Naive thymus-derived CD4-positive, alpha-beta T cell (primary cell): ENCODE results near the gene TBXA2R. TPM values are rescaled to one million over a fixed set of nuclear protein-coding genes. Genes with fewer than 3 reads are reported as not detected.
"Not testable (repeated sequence)": the region's sequence is repeated elsewhere in the genome, so short reads cannot be mapped to it uniquely, and the experiment has no call there.

Experiments used
- ATAC-seq: fragments of 150-1000 bp; cut with Tn5 transposase; 2 replicates; pipeline ENCODE4 v1.10.0; 2021; ENCODE audit warnings: mild to moderate bottlenecking, moderate library complexity
- CTCF ChIA-PET: fragments of 350-600 bp; sonication (Branson Sonifier 250); formaldehyde crosslinking; loops from one replicate; lab custom pipeline; 2021; ENCODE audit warnings: antibody characterized with exemption; lab: Charles Lee
- POLR2A ChIA-PET: fragments of 350-600 bp; sonication (Branson Sonifier 250); formaldehyde crosslinking; loops from one replicate; lab custom pipeline; 2021; ENCODE audit warnings: antibody characterized with exemption, inconsistent platforms; lab: Charles Lee
- DNase-seq, 9 donors: peaks; one replicate each; pipeline versions ENCODE4 v3.0.0 to v3.0.0-alpha.2; 2020 to 2022; ENCODE audit warnings: mixed read lengths in 1 of 9
- H3K27ac ChIP-seq: one replicate; pipeline ENCODE4 v1.7.0; 2013; ENCODE audit warnings: mild to moderate bottlenecking, low read depth, low read length, moderate library complexity
- H3K27me3 ChIP-seq, 2 donors: one replicate each; pipeline ENCODE4 v1.7.0; 2013; ENCODE audit warnings: low read length in 2 of 2, mild to moderate bottlenecking in 2 of 2, moderate library complexity in 2 of 2; ENCODE audit not compliant: control insufficient read depth in 2 of 2, insufficient read depth in 2 of 2
- H3K36me3 ChIP-seq, 3 experiments: 1 replicate in 2 of 3; 2 replicates in 1 of 3; pipeline ENCODE4 v1.7.0; 2013; ENCODE audit warnings: low read length in 3 of 3, mild to moderate bottlenecking in 3 of 3, moderate library complexity in 1 of 3; ENCODE audit not compliant: insufficient read depth in 3 of 3, control insufficient read depth in 2 of 3
- H3K4me1 ChIP-seq, 2 donors: one replicate each; pipeline ENCODE4 v1.7.0; 2013; ENCODE audit warnings: low read length in 2 of 2, mild to moderate bottlenecking in 2 of 2, moderate library complexity in 1 of 2; ENCODE audit not compliant: control insufficient read depth in 2 of 2, insufficient read depth in 2 of 2
- H3K4me3 ChIP-seq: 2 replicates; pipeline ENCODE4 v1.7.0; 2013; ENCODE audit warnings: mild to moderate bottlenecking, low read length
- H3K9me3 ChIP-seq, 3 experiments: 1 replicate in 2 of 3; 2 replicates in 1 of 3; pipeline ENCODE4 v1.7.0; 2013; ENCODE audit warnings: low read length in 3 of 3; ENCODE audit not compliant: control insufficient read depth in 2 of 3
- H3K27ac Mint-ChIP-seq, 9 donors: one replicate each; pipeline ENCODE4 v1.8.0; 2020 to 2022; ENCODE audit warnings: mixed read lengths in 9 of 9, mild to moderate bottlenecking in 8 of 9, moderate library complexity in 5 of 9, inconsistent platforms in 2 of 9
- H3K27me3 Mint-ChIP-seq, 5 donors: one replicate each; pipeline ENCODE4 v1.8.0; 2021 to 2022; ENCODE audit warnings: mixed read lengths in 5 of 5, mild to moderate bottlenecking in 1 of 5
- H3K36me3 Mint-ChIP-seq, 5 donors: one replicate each; pipeline ENCODE4 v1.8.0; 2020 to 2022; ENCODE audit warnings: mixed read lengths in 5 of 5, mild to moderate bottlenecking in 3 of 5, inconsistent platforms in 1 of 5
- H3K4me1 Mint-ChIP-seq, 7 donors: one replicate each; pipeline ENCODE4 v1.8.0; 2020 to 2022; ENCODE audit warnings: mixed read lengths in 7 of 7, mild to moderate bottlenecking in 3 of 7, inconsistent platforms in 1 of 7
- H3K4me3 Mint-ChIP-seq, 10 donors: one replicate each; pipeline ENCODE4 v1.8.0; 2020 to 2022; ENCODE audit warnings: mild to moderate bottlenecking in 10 of 10, mixed read lengths in 10 of 10, moderate library complexity in 6 of 10, inconsistent platforms in 2 of 10
- H3K9me3 Mint-ChIP-seq, 11 donors: one replicate each; pipeline ENCODE4 v1.8.0; 2020 to 2022; ENCODE audit warnings: mixed read lengths in 11 of 11, mild to moderate bottlenecking in 4 of 11, inconsistent platforms in 1 of 11, moderate library complexity in 1 of 11
- intact Hi-C, 2 donors: fragments of 100-400 bp; cut with micrococcal nuclease; formaldehyde crosslinking; loops; one replicate each; pipeline ENCODE4 v1.15.1; 2023
- polyA plus RNA-seq, 2 donors: library from polyadenylated mRNA; unstranded; fragments of 300-500 nt; fragmentation: Illumina TruSeq; gene quantifications; one replicate each; pipeline ENCODE4 v1.2.3, GENCODE V29; 2021
- total RNA-seq, 6 experiments: library from RNA in 5 of 6; stranded (reverse) in 5 of 6; gene quantifications; 1 replicate in 5 of 6; 2 replicates in 1 of 6; pipeline ENCODE4 v1.2.3 and lab custom pipeline; 2021 to 2026

Gene TBXA2R
- total and polyA plus RNA-seq, 7 experiments from 2014 or later: 0.73 to 9.0 (median 5.1) TPM

- no peak for ATAC-seq
- ChIA-PET POLR2A (interaction anchor here (1.1 kb wide), 1 partner anchor 9 kb away, joined by 3 read pairs; no protein-coding TSS in a partner anchor), CTCF (interaction anchor here (1.0 kb wide), 1 partner anchor 8 kb away, joined by 3 read pairs; no protein-coding TSS in a partner anchor)
- Mint-ChIP-seq H3K9me3 (no peaks in the 10 kb centered on the region), H3K4me3 (no peak overlapping the region), H3K27ac (no peak overlapping the region), H3K36me3 (peaks cover 4 to 12% (median 5%) of the 10 kb centered on the region in 5 donors), H3K27me3 (no peaks in the 10 kb centered on the region), H3K4me1 (no peaks in the 10 kb centered on the region)
- Histone ChIP-seq H3K4me3 (no peak overlapping the region), H3K4me1 (no peaks in the 10 kb centered on the region), H3K27me3 (no peaks in the 10 kb centered on the region), H3K9me3 (no peaks in the 10 kb centered on the region), H3K36me3 (peaks cover 0 to 64% (median 3%) of the 10 kb centered on the region in 3 experiments), H3K27ac (no peak overlapping the region)
- no peak for DNase-seq
- intact Hi-C loops: no loop called here
Measured at GRCh38 chr19:3652422-3652821, 45.7 kb upstream of the TBXA2R start.

DNA sequence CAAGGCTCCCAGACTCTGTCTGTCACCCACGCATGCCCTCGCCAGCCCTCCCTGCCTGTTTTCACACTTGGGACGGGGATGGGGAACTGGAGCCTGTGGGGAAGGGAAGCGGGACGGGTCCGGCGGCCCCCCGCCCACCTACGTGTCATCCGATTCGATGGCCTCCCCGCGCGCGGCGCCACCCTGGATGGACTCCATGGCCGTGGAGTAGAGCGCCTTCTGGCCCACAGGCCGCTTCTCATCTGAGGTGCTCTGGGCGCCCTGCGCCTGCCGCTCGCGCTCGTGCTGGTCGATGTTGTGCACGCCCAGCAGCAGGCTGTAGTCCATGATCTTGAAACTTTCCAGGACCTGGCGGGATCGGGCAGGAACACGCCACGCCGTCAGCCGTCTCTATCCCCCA is 45.0 kb upstream of the TBXA2R start:
- Histone ChIP-seq H3K4me1 (no peaks in the 10 kb centered on the region), H3K9me3 (no peaks in the 10 kb centered on the region), H3K4me3 (no peak overlapping the region), H3K27ac (no peak overlapping the region), H3K36me3 (peaks cover 0 to 63% (median 3%) of the 10 kb centered on the region in 3 experiments), H3K27me3 (no peaks in the 10 kb centered on the region)
- no peak overlapping the region for H3K4me3 Mint-ChIP-seq
- DNase-seq (no peak), ATAC-seq (no peak)
- ChIA-PET CTCF (no interaction called here), POLR2A (no interaction called here)
- H3K4me1 Mint-ChIP-seq: peaks cover 0 to under 1% (median 0%) of the 10 kb centered on the region in 7 donors
- no peak overlapping the region for H3K27ac Mint-ChIP-seq
- peaks cover 0 to 6% (median 0%) of the 10 kb centered on the region in 5 donors for H3K36me3 Mint-ChIP-seq
- intact Hi-C loops: no loop called here
- no peaks in the 10 kb centered on the region for H3K27me3 Mint-ChIP-seq
- no peaks in the 10 kb centered on the region for H3K9me3 Mint-ChIP-seq

- POLR2A ChIA-PET: no interaction called here
- Histone ChIP-seq H3K36me3 (peaks cover 0 to 67% (median 3%) of the 10 kb centered on the region in 3 experiments), H3K27ac (no peak overlapping the region), H3K27me3 (no peaks in the 10 kb centered on the region), H3K9me3 (no peaks in the 10 kb centered on the region), H3K4me3 (no peak overlapping the region), H3K4me1 (no peaks in the 10 kb centered on the region)
- ATAC-seq (no peak), DNase-seq (no peak)
- H3K36me3 Mint-ChIP-seq: peaks cover 0 to 6% (median 0%) of the 10 kb centered on the region in 5 donors
- no peak overlapping the region for H3K4me3 Mint-ChIP-seq
- H3K27ac Mint-ChIP-seq: no peak overlapping the region
- H3K4me1 Mint-ChIP-seq: peaks cover 0 to 2% (median 0%) of the 10 kb centered on the region in 7 donors
- no peaks in the 10 kb centered on the region for H3K27me3 Mint-ChIP-seq
- intact Hi-C loops: no loop called here
- CTCF ChIA-PET: no interaction called here
- no peaks in the 10 kb centered on the region for H3K9me3 Mint-ChIP-seq
Measured at GRCh38 chr19:3649888-3650287, 43.2 kb upstream of the TBXA2R start.

DNA sequence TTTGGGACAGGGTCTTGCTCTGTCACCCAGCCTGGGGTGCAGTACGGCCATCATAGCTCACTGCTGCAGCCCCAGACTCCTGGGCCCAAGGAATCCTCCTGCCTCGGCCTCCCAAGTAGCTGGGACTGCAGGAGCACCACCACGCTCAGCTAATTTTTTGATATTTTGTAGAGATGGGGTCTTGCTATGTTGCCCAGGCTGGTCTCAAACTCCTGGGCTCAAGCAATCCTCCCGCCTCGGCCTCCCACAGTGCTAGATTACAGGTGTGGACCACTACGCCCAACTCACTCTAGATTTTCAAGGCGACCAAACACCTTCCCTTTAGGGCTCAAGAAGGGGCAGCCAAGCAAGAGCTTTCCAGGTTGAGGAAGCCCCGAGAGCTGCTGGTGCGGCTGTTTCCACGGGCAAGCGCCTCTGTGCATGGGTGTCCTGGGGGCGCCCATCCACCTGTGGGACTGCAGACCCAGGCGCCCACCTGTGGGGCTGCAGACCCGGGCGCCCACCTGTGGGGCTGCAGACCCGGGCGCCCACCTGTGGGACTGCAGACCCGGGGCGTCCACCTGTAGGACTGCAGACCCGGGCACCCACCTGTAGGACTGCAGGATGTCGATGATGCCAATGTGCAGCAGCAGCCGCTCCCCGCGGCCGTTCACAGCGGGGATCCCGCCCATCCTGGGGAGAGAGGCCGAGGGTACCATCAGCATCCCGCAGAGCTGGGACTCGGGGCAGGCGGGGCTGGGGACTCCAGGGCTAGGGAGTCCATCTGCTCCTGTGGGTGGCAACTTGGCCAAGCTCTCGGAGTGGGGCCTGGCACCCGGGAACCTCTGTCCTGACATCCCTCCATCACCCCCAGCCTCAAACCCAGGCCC is 41.6 kb upstream of the TBXA2R start:
- Mint-ChIP-seq H3K4me3 (no peak overlapping the region), H3K36me3 (peaks cover 0 to 6% (median 0%) of the 10 kb centered on the region in 5 donors), H3K27me3 (no peaks in the 10 kb centered on the region), H3K4me1 (peaks cover 0 to 2% (median 0%) of the 10 kb centered on the region in 7 donors), H3K27ac (no peak overlapping the region), H3K9me3 (no peaks in the 10 kb centered on the region)
- H3K27ac ChIP-seq: no peak overlapping the region
- H3K36me3 ChIP-seq: peaks cover 0 to 73% (median 0%) of the 10 kb centered on the region in 3 experiments
- no peaks in the 10 kb centered on the region for H3K9me3 ChIP-seq
- ChIA-PET POLR2A (no interaction called here), CTCF (interaction anchor here (0.7 kb wide), 1 partner anchor 92 kb away, joined by 4 read pairs; no protein-coding TSS in a partner anchor)
- DNase-seq (no peak), ATAC-seq (no peak)
- no peaks in the 10 kb centered on the region for H3K27me3 ChIP-seq
- intact Hi-C loops: no loop called here
- no peaks in the 10 kb centered on the region for H3K4me1 ChIP-seq
- H3K4me3 ChIP-seq: no peak overlapping the region

DNA sequence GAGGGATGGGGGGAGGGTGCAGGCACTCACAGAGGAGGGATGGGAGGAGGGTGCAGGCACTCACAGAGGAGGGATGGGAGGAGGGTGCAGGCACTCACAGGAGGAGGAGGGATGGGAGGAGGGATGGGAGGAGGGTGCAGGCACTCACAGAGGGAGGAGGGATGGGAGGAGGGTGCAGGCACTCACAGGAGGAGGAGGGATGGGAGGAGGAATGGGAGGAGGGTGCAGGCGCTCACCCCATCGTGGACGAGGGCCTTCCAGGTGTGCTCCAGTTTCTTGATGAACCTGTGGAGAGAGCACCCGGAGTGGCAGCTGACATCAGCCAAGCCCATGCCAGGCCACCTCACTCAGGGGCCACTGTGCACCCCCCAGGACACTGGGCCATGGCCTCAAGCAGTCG is 40.4 kb upstream of the TBXA2R start:
- H3K27me3 ChIP-seq, H3K9me3 ChIP-seq, H3K27ac ChIP-seq, H3K4me1 ChIP-seq, H3K9me3 Mint-ChIP-seq, CTCF ChIA-PET, ATAC-seq, H3K27ac Mint-ChIP-seq, H3K27me3 Mint-ChIP-seq, POLR2A ChIA-PET, H3K4me3 Mint-ChIP-seq, intact Hi-C loops, H3K4me3 ChIP-seq, DNase-seq, H3K4me1 Mint-ChIP-seq: not testable (repeated sequence)
- peaks cover 0 to 10% (median 0%) of the 10 kb centered on the region in 5 donors for H3K36me3 Mint-ChIP-seq
- peaks cover 0 to 71% (median 0%) of the 10 kb centered on the region in 3 experiments for H3K36me3 ChIP-seq

- Histone ChIP-seq H3K27me3 (no peaks in the 10 kb centered on the region), H3K9me3 (no peaks in the 10 kb centered on the region), H3K4me3 (no peak overlapping the region), H3K4me1 (no peaks in the 10 kb centered on the region), H3K27ac (no peak overlapping the region), H3K36me3 (peaks cover 0 to 71% (median 0%) of the 10 kb centered on the region in 3 experiments)
- no peak for ATAC-seq
- intact Hi-C loops: no loop called here
- ChIA-PET POLR2A (no interaction called here), CTCF (no interaction called here)
- Mint-ChIP-seq H3K36me3 (peaks cover 0 to 10% (median 0%) of the 10 kb centered on the region in 5 donors), H3K27me3 (no peaks in the 10 kb centered on the region), H3K27ac (peak overlapping the region in 1 of 9 donors; percentile 41), H3K9me3 (no peaks in the 10 kb centered on the region), H3K4me3 (no peak overlapping the region), H3K4me1 (peaks cover 0 to 2% (median 0%) of the 10 kb centered on the region in 7 donors)
- DNase-seq: no peak
Measured at GRCh38 chr19:3646336-3647092, 39.8 kb upstream of the TBXA2R start.
